ENCODE data around the gene ZBTB33. TPM values are rescaled to one million over a fixed set of nuclear protein-coding genes. Genes with fewer than 3 reads are reported as not detected.

ZBTB33 gene, protein sequence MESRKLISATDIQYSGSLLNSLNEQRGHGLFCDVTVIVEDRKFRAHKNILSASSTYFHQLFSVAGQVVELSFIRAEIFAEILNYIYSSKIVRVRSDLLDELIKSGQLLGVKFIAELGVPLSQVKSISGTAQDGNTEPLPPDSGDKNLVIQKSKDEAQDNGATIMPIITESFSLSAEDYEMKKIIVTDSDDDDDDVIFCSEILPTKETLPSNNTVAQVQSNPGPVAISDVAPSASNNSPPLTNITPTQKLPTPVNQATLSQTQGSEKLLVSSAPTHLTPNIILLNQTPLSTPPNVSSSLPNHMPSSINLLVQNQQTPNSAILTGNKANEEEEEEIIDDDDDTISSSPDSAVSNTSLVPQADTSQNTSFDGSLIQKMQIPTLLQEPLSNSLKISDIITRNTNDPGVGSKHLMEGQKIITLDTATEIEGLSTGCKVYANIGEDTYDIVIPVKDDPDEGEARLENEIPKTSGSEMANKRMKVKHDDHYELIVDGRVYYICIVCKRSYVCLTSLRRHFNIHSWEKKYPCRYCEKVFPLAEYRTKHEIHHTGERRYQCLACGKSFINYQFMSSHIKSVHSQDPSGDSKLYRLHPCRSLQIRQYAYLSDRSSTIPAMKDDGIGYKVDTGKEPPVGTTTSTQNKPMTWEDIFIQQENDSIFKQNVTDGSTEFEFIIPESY
- total RNA-seq (ENCODE audit: low replicate concordance) = 33.1 and 45.6 TPM in 2 replicates

DNA sequence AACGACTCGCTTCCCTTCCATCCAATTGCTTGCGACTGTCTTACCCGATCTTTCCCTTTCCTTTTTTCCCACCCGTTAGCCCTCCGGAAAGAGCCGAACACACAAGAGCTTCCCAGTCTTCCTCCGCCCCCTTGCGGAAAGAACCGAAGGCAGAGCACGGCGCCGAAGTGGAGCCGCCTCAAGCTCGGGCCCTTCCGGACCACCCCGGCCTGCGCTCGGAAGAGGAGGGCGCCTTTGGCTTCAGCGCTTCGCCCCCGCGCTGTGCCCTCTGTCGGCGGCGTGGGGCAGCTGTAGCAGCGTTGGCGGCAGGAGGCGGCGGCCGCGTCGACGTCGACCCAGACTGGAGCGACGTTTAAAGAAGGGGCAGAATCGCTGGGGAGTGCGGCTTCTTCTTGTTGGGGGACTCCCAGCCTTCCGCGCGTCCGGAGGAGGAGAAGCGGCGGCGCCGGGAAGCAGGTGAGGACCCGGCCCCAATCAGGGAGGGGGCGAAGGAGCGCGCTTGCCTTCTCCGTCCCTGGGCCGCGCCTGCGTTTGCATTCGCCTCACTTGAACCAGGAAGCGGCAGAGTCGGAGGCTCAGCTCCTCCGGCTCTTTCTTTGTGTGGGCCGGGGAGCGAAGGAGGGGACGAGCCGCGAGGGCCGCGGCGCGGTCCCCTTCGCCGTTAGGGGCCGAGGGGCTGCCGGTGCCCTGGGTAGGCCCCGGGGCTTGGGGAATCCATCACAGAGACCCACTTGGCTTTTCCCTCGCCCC, at the start of gene ZBTB33:
Gene ZBTB33 (plus strand): TSS at position 291 of the 750 bp plus-strand sequence. CDS start 2,604 bp downstream, outside the sequence.
- peaks cover 4% of the 10 kb centered on the region for H3K4me1 ChIP-seq

DNA sequence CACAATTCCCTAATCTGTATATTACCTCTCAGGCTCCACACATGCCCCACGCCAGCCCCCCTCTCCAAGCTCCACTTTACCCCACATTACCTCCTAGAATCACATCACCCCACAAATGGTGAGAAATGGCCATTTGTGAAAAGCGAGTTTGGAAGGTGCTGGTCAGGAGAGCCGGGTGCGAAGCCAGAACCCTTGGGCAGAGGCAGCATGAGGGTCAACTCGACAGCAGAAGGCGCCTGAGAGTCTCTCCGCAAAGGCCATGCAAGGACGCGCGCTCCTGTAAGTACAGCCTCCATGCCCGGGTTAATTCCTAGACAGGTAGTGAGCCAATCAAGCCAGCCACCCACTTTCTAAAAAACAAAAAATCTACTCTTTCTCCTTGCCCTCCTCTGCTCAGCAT, 49.8 kb upstream of the ZBTB33 start:
- H3K4me3 Mint-ChIP-seq = no peak overlapping the region
- H3K27me3 ChIP-seq = no peaks in the 10 kb centered on the region
- H3K4me1 Mint-ChIP-seq = no peaks in the 10 kb centered on the region
- no peak overlapping the region for H3K9ac ChIP-seq
- H3K9me3 ChIP-seq (ENCODE audit: low read depth) = no peaks in the 10 kb centered on the region
- no peak overlapping the region for H3K4me2 ChIP-seq
- H3K36me3 ChIP-seq = no peaks in the 10 kb centered on the region
- H3K79me2 ChIP-seq (ENCODE audit: low read depth) = no peaks in the 10 kb centered on the region
- H3K4me1 ChIP-seq = no peaks in the 10 kb centered on the region
- DNase-seq (ENCODE audit: low spot score) = no peak
- no peak overlapping the region for H3K27ac ChIP-seq
- peaks cover 2% of the 10 kb centered on the region for H3K9me3 Mint-ChIP-seq
- H3K27me3 Mint-ChIP-seq (ENCODE audit: insufficient read depth, low read depth) = peaks cover under 1% of the 10 kb centered on the region
- TF ChIP-seq, protein P1, sequence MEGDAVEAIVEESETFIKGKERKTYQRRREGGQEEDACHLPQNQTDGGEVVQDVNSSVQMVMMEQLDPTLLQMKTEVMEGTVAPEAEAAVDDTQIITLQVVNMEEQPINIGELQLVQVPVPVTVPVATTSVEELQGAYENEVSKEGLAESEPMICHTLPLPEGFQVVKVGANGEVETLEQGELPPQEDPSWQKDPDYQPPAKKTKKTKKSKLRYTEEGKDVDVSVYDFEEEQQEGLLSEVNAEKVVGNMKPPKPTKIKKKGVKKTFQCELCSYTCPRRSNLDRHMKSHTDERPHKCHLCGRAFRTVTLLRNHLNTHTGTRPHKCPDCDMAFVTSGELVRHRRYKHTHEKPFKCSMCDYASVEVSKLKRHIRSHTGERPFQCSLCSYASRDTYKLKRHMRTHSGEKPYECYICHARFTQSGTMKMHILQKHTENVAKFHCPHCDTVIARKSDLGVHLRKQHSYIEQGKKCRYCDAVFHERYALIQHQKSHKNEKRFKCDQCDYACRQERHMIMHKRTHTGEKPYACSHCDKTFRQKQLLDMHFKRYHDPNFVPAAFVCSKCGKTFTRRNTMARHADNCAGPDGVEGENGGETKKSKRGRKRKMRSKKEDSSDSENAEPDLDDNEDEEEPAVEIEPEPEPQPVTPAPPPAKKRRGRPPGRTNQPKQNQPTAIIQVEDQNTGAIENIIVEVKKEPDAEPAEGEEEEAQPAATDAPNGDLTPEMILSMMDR (IDR thresholded peaks at IDR 0.05) = no peak
- TF ChIP-seq EZH2 (IDR thresholded peaks at IDR 0.05) (no peak), EZH2phosphoT487 (IDR thresholded peaks at IDR 0.05) (no peak)
- no peaks in the 10 kb centered on the region for H3F3A ChIP-seq (ENCODE audit: low read depth)
- H3K4me3 ChIP-seq = no peak overlapping the region
- no peaks in the 10 kb centered on the region for H3K36me3 Mint-ChIP-seq
- H3K27ac Mint-ChIP-seq = no peak overlapping the region
- H2AFZ ChIP-seq (replicated peaks) = no peak overlapping the region
- H4K20me1 ChIP-seq (ENCODE audit: low read depth) = no peaks in the 10 kb centered on the region

More for the DNA sequence above, at the start of gene ZBTB33:
- peaks cover 2% of the 10 kb centered on the region for H3K9me3 Mint-ChIP-seq
- Histone ChIP-seq H3K4me2 (peak within 1 kb of the TSS; percentile 87), H3K9me3 (ENCODE audit: low read depth) (no peaks in the 10 kb centered on the region), H3K27me3 (peaks cover 46% of the 10 kb centered on the region), H2AFZ (replicated peaks) (no peak within 1 kb of the TSS), H3K9ac (peak within 1 kb of the TSS; percentile 75), H3K36me3 (no peaks in the 10 kb centered on the region), H4K20me1 (ENCODE audit: low read depth) (peaks cover 17% of the 10 kb centered on the region), H3K79me2 (ENCODE audit: low read depth) (peaks cover 25% of the 10 kb centered on the region), H3K4me3 (peak within 1 kb of the TSS; percentile 66), H3F3A (ENCODE audit: low read depth) (no peaks in the 10 kb centered on the region), H3K27ac (peak within 1 kb of the TSS; percentile 87)
- peak within 1 kb of the TSS; percentile 82 for H3K27ac Mint-ChIP-seq
- H3K4me3 Mint-ChIP-seq = peak within 1 kb of the TSS; percentile 96
- TF ChIP-seq EZH2phosphoT487 (IDR thresholded peaks at IDR 0.05) (no peak), EZH2 (IDR thresholded peaks at IDR 0.05) (no peak)
- TF ChIP-seq, protein P1 (IDR thresholded peaks at IDR 0.05) = peak; percentile 62
- peaks cover 10% of the 10 kb centered on the region for H3K36me3 Mint-ChIP-seq
- H3K27me3 Mint-ChIP-seq (ENCODE audit: insufficient read depth, low read depth) = peaks cover 2% of the 10 kb centered on the region
- H3K4me1 Mint-ChIP-seq = peaks cover 5% of the 10 kb centered on the region
- peak; percentile 96 for DNase-seq (ENCODE audit: low spot score)

DNA sequence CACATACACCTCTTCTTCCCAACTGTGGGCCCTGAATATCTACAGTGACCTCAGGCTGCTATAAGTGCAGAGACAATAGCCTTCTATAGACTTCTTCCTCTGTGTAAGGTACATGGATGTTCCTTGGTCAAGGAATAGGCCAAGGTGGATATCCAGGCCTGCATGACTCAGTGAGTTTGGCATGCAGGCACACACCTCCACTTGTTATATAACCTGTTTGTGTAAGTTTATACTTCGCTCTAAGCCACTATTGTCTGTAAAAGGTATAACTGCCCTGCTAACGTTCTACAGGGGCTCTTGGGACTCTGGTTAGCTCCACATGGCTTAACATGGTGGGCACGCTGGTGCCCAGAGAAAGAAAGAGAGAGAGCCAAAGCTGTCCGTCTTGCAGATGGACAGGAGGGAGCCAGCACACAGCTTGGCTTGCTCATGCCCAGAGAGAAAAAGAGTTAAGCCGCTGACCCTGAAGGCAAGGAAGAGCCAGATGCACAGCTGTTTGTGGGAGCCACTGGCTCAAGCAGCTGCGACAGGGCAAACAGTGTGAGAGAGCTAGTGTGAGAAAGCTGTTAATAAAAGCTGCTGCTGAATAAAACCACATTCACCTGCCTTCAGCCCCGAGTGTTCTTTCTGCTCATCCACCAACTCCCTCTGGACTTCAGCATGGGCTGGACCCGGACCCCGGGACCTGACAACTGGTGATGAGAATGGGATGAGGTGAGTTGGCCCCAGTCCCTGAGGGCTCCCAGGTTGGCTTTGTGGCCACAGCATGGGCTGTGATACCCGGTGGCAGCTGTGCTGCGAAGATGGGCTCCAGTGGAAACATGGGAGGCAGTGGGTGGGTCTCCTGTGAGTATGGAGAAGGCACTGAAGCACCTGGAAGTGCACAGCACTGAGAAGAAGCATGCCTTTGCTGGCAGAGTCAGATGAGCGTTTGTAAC, 44.5 kb upstream of the ZBTB33 start:
- no peak overlapping the region for H2AFZ ChIP-seq (replicated peaks)

More for the DNA sequence above, 44.5 kb upstream of the ZBTB33 start:
- Histone ChIP-seq H3K36me3 (no peaks in the 10 kb centered on the region), H3K4me3 (no peak overlapping the region), H3K4me2 (no peak overlapping the region), H4K20me1 (ENCODE audit: low read depth) (no peaks in the 10 kb centered on the region), H3K4me1 (no peaks in the 10 kb centered on the region), H3K27ac (no peak overlapping the region), H3K9ac (no peak overlapping the region), H3K9me3 (ENCODE audit: low read depth) (no peaks in the 10 kb centered on the region), H3F3A (ENCODE audit: low read depth) (no peaks in the 10 kb centered on the region), H3K27me3 (no peaks in the 10 kb centered on the region), H3K79me2 (ENCODE audit: low read depth) (no peaks in the 10 kb centered on the region)
- Mint-ChIP-seq H3K27ac (no peak overlapping the region), H3K36me3 (no peaks in the 10 kb centered on the region), H3K9me3 (peaks cover 2% of the 10 kb centered on the region), H3K27me3 (ENCODE audit: insufficient read depth, low read depth) (peaks cover 2% of the 10 kb centered on the region), H3K4me3 (no peak overlapping the region), H3K4me1 (no peaks in the 10 kb centered on the region)
- DNase-seq (ENCODE audit: low spot score) = no peak
- TF ChIP-seq EZH2phosphoT487 (IDR thresholded peaks at IDR 0.05) = no peak
- TF ChIP-seq, protein P1 (IDR thresholded peaks at IDR 0.05) = no peak
- no peak for TF ChIP-seq EZH2 (IDR thresholded peaks at IDR 0.05)
